ENCODE measurements around the gene TNS3. TPM values are rescaled to one million over a fixed set of nuclear protein-coding genes. Genes with fewer than 3 reads are reported as not detected.

TNS3 gene
- total RNA-seq, 1 experiment from 2014 or later = 61.7 TPM

GRCh38 chr7:47421456-47421855 is 160.5 kb downstream of the TNS3 start:
- in situ Hi-C loops (cut with HindIII; ENCODE audit: low pct_unique_long_range_greater_than_20kb, low sequenced_read_pairs) = no loop called here
- no peak for DNase-seq (ENCODE audit: low read depth, low spot score)

- in situ Hi-C loops (cut with HindIII; ENCODE audit: low pct_unique_long_range_greater_than_20kb, low sequenced_read_pairs) = no loop called here
Observed at GRCh38 chr7:47420122-47420780, 161.7 kb downstream of the TNS3 start.

GRCh38 chr7:47419471-47419870 is 162.4 kb downstream of the TNS3 start:
- no peak for DNase-seq (ENCODE audit: low read depth, low spot score)

More at GRCh38 chr7:47420122-47420780, 161.7 kb downstream of the TNS3 start:
- no peak for DNase-seq (ENCODE audit: low read depth, low spot score)

DNA sequence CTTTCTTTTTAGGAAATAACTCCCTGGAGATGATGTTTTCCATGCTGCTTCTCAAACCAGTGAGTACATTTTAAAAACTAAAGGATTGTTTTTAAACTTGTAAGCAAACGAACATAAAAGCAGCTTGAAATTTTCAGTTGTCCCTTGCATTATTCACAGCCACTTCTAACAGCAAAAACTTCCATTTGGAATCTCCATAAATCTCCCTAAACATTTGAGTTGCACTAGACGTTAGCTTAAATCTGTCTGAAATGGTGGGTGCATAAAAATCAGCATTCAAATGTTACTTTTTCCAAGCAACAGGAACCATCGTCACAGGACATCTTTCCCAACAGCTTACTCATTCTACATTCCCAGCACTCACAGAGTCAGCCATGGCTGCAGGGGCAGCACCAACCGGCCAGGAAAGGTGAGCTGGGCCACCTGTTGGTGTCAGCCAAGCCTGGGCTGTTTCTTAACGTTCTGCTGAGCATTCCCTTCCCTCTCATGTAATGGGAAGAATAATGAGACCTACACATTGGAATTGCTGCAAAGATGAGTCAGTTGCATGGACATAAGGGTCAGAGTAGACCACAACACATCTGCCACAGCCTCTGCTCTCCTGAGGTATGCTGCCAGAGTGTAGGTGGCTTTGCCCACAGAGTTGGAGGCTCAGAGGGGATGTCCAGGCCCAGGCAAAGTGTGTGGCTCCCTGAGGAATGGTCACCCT is 163.2 kb downstream of the TNS3 start:
- in situ Hi-C loops (cut with HindIII; ENCODE audit: low pct_unique_long_range_greater_than_20kb, low sequenced_read_pairs) = no loop called here
- no peak for DNase-seq (ENCODE audit: low read depth, low spot score)

More at GRCh38 chr7:47419471-47419870, 162.4 kb downstream of the TNS3 start:
- in situ Hi-C loops (cut with HindIII; ENCODE audit: low pct_unique_long_range_greater_than_20kb, low sequenced_read_pairs) = no loop called here

GRCh38 chr7:47416492-47417480 is 165.1 kb downstream of the TNS3 start:
- DNase-seq (ENCODE audit: low read depth, low spot score) = no peak
- in situ Hi-C loops (cut with HindIII; ENCODE audit: low pct_unique_long_range_greater_than_20kb, low sequenced_read_pairs) = no loop called here

DNA sequence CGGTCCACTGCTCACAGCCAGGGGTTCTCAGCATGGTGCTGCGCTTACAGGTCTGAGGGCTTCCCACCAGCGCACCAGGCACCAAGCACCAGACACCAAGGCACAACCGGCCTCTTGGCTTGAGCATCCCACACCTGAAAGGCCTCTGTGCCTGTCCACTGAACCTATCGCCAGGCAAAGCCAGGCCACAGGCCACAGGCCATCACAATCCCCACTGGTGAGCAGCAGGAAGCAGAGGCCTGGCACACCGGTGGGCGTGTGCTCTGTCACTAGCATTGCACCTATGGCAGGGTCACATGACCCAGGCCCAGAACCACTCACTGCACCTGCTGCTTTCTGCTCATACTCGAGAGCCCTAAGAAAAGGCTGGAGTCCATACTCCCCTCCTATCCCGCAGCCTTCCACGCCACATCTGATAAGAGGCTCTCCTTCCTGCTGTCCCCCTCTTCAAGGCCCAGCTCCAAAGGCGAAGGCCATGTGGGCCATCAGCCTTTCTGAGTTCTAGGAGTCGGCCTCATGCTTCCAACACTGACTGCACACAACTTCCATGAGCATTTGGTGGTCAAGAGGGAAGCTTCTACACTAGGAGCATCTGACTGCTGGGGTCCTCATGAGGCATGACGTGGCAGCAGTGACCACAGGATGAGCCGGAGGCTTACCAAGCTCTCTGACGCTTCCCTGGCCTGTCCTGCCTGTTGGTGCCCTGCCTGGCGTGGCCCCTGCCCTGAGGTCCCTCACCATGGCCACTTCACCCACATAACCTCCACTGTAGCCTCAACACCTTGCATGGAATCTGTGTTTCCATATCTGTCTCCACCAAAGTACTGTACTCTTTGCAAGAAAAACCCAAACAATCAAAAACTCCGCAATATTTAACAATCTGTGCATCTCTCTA is 166.3 kb downstream of the TNS3 start:
- no peak for DNase-seq (ENCODE audit: low read depth, low spot score)
- in situ Hi-C loops (cut with HindIII; ENCODE audit: low pct_unique_long_range_greater_than_20kb, low sequenced_read_pairs) = no loop called here

DNA sequence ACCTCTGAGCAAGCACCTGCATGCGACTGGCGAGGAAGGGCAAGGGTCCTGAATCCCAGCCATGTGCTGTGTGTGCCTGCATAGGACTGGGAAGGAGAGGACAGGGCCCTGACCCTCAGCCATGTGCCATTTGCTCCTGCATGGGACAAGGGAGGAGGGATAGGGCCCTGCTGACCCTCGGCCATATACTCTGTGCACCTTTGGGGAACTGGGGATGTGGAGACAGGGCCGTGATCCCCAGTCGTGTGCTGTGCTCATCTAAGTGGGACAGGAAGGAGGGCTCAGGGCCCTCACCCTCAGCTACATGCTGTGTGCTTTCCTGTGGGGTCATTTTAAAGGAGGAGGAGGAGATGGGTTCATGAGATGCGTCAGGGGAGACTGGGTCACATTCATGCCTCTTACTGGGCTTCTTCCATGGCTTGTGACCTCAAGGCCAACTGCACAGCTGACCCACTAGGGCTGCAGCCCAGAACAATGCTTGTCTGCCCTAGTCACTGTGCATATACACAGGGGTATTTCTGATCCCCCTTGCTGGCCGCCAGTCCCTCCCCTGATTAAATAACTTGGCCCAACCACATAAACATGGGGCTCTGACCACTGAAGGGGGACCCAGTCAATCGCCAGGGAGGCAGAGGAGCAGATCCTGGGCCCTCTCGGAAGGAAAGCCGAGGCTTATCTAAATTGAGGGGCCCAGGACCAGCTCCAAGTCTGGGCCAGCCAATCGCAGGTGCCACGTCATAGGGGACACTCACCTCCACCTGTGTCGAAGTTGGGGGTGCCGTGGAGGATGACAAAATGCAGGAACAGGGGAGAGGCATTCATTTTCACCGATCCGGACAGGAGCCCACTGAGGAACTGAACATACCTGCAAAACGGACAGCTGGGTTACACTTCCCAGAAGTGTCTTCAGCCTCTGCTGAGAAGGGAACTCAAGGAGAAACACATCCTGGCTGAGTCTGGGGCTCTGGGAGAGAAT is 167.3 kb downstream of the TNS3 start:
- no peak for DNase-seq (ENCODE audit: low read depth, low spot score)
- in situ Hi-C loops (cut with HindIII; ENCODE audit: low pct_unique_long_range_greater_than_20kb, low sequenced_read_pairs) = no loop called here

- in situ Hi-C loops (cut with HindIII; ENCODE audit: low pct_unique_long_range_greater_than_20kb, low sequenced_read_pairs) = no loop called here
- DNase-seq (ENCODE audit: low read depth, low spot score) = no peak
Observed at GRCh38 chr7:47413526-47414341, 168.2 kb downstream of the TNS3 start.

DNA sequence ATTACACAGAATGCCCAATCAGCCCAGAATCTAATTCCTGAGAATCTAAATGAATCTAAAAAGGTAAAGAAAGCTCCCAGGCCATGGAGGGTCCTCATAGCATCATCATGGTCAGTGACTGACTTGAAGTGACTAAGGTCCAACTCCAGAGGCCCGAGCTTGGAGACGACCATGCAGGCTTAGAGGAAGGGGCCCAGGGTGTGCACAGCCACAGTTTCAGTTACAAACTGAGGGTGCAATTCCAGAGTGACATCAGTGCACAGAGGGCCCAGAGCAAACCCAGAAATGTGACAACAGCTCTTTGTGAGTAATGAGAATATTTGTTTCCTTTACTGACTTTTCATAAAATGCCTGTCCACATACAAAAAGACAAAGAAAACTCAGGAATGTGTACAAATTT is 170.0 kb downstream of the TNS3 start:
- no peak for DNase-seq (ENCODE audit: low read depth, low spot score)
- in situ Hi-C loops (cut with HindIII; ENCODE audit: low pct_unique_long_range_greater_than_20kb, low sequenced_read_pairs) = no loop called here

DNA sequence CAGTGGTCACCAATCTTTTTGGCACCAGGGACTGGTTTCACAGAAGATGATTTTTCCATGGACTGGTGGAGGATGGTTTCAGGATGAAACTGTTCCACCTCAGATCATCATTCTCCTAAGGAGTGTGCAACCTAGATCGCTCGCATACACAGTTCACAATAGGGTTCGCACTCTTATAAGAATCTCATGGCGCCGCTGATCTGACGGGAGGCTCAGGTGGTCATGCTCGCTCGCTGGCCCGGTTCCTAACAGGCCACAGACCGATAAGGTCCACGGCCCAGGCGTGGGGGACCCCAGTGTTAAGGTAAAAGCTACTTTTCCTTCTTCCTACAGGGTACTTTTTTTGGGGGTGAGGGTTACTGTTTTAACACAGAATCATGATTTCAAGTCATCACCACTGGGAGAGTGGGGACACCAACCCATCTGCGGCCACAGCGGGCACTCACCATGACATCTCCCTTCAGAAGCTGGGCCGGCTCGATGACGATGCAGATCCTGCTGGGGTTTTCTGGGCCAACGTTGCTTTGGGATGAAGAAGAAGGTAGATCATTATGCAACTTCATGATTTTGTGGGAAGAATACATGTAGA is 170.5 kb downstream of the TNS3 start:
- no peak for DNase-seq (ENCODE audit: low read depth, low spot score)
- in situ Hi-C loops (cut with HindIII; ENCODE audit: low pct_unique_long_range_greater_than_20kb, low sequenced_read_pairs) = no loop called here

GRCh38 chr7:47408675-47409074 is 173.2 kb downstream of the TNS3 start:
- in situ Hi-C loops (cut with HindIII; ENCODE audit: low pct_unique_long_range_greater_than_20kb, low sequenced_read_pairs) = no loop called here
- no peak for DNase-seq (ENCODE audit: low read depth, low spot score)

DNA sequence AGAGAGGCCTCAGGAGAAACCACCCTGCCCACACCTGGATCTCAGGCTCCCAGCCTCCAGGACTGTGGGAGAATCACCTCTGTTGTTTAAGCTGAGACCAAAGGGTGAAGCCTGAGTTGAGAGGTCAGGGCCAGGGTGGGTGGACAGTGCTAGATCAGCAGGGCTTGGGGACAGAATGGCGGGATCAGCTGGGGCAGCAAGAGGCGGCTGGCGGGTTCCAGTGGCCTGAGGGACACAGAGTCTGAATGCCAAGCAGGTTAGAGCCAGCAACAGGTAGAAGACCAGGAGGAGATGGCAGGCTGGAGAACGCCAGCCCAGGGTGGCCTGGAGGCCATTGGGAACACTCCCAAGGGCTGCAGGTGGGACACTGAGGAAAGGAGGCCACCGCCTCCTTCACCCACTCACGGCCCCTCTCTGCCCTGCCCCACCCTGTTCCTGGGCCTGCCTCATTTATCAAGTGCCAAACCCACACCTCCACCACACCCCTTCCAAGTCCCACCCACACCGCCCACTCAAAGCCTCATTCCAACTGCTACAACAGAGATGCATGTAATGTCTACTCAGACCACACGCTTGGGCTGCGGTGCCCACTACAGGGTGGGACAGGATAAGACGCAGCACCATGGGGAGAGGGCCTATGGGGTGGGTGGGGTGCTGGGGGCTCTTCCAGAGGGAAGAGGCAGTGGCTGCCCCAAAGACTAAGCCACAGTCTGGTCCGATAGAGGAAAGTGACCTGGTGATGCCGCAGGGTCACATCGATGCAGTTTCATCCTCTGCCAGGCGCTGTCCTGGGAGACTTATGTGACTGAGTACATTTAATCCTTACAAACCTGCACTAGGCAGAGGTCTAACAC is 173.9 kb downstream of the TNS3 start:
- DNase-seq (ENCODE audit: low read depth, low spot score) = no peak
- in situ Hi-C loops (cut with HindIII; ENCODE audit: low pct_unique_long_range_greater_than_20kb, low sequenced_read_pairs) = no loop called here

DNA sequence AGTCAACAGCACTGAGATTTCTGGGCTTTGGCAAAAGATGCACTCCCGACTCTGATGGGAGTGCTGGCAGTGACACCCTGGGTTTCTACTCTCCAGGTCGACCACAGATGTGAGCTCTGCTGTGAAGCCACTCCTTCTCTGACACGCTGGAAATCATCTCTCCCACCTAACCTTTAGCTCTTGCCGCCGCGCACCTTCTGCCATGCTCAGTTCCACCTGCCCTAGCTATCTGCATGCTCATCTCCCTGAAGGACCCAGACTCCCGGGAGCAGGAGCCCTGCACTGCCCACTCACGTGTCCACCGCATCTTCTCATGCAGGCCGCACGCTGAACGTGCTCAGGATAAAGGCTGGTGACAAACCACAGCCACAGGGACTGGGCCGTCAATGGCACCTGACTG is 174.8 kb downstream of the TNS3 start:
- no peak for DNase-seq (ENCODE audit: low read depth, low spot score)
- in situ Hi-C loops (cut with HindIII; ENCODE audit: low pct_unique_long_range_greater_than_20kb, low sequenced_read_pairs) = no loop called here

DNA sequence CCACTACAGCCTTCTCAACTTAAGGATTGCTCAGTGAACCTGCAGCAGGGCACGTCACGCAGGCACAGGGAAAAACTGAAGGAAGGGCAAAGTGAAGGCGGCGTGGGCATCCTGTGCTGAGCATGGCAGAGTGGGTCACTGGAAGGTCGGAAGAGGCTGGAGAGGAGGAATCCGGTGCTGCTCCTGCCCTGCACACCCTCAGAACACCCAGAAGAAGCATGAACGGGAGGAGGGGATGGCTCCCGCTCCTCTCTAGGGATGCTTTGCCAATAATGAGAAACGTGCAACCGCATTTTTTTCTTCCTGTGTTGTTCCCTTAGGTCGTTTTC is 175.1 kb downstream of the TNS3 start:
- DNase-seq (ENCODE audit: low read depth, low spot score) = no peak
- in situ Hi-C loops (cut with HindIII; ENCODE audit: low pct_unique_long_range_greater_than_20kb, low sequenced_read_pairs) = no loop called here

All from SK-MEL-5 (cell line).